GM12878 (cell line): Measurements from ENCODE around the gene MBD3L2. TPM values are rescaled to one million over a fixed set of nuclear protein-coding genes. Genes with fewer than 3 reads are reported as not detected.
A peak's percentile ranks its signal among the peaks of the same experiment; 100 is the strongest.

ENCODE experiments used
- ATAC-seq: fragments of 200-7000 bp; cut with Tn5 transposase; 3 replicates; pipeline ENCODE4 v1.9.1; 2020; ENCODE audit warnings: mild to moderate bottlenecking, moderate library complexity
- BruUV-seq: library from RNA; stranded (reverse); fragments of 400-500 nt; replicated peaks from 2 replicates; lab custom pipeline; 2021; lab: Mats Ljungman, UMichigan
- CTCF ChIA-PET: fragments of 300-600 bp; sonication (Branson Sonifier 250); formaldehyde crosslinking; extraction: SDS; loops from one replicate; lab custom pipeline; 2021; ENCODE audit warnings: inconsistent platforms; lab: Yijun Ruan, JAX
- POLR2A ChIA-PET: fragments of 350-600 bp; formaldehyde crosslinking; extraction: SDS; loops from one replicate; lab custom pipeline; 2021; ENCODE audit warnings: inconsistent platforms; lab: Charles Lee
- RAD21 ChIA-PET: fragments of 300-600 bp; sonication (Branson Sonifier 250); formaldehyde crosslinking; loops from one replicate; lab custom pipeline; 2023; ENCODE audit warnings: antibody characterized with exemption; ENCODE audit not compliant: unreplicated experiment; lab: Charles Lee
- SMC1A ChIA-PET: fragments of 300-600 bp; sonication (Branson Sonifier 250); formaldehyde crosslinking; loops from one replicate; lab custom pipeline; 2023; ENCODE audit not compliant: unreplicated experiment, uncharacterized antibody; lab: Charles Lee
- DNase-seq: peaks from one replicate; pipeline ENCODE4 v3.0.0-alpha.2; 2011; ENCODE audit warnings: low read depth, low spot score
- FAIRE-seq: peaks from 3 replicates; lab custom pipeline; 2011; peaks lifted over from hg19 to GRCh38; lab: Jason Lieb, UNC
- H2AFZ ChIP-seq: 2 replicates; pipeline ENCODE4 v1.6.0; 2011; ENCODE audit warnings: low read depth, low read length, control low read depth; ENCODE audit not compliant: control insufficient read depth
- H3K27ac ChIP-seq: 2 replicates; pipeline ENCODE4 v1.5.1; 2011; ENCODE audit warnings: control low read depth; ENCODE audit not compliant: control insufficient read depth, insufficient read depth
- H3K27me3 ChIP-seq, 2 experiments: replicated peaks in 1 of 2; 2 replicates each; pipeline versions ENCODE4 v1.6.0 to v1.6.1; 2011; ENCODE audit warnings: low read length in 1 of 2; ENCODE audit not compliant: control insufficient read depth in 2 of 2, insufficient read depth in 2 of 2
- H3K36me3 ChIP-seq, 2 experiments: 2 replicates each; pipeline ENCODE4 v1.5.1; 2011; ENCODE audit warnings: low read length in 1 of 2; ENCODE audit not compliant: control insufficient read depth in 2 of 2, insufficient read depth in 2 of 2
- H3K4me1 ChIP-seq: 2 replicates; pipeline ENCODE4 v1.6.1; 2011; ENCODE audit warnings: mild to moderate bottlenecking, low read length, moderate library complexity, mixed read lengths; ENCODE audit not compliant: control insufficient read depth, insufficient read depth
- H3K4me2 ChIP-seq: 2 replicates; pipeline ENCODE4 v1.6.0; 2011; ENCODE audit warnings: control low read depth; ENCODE audit not compliant: control insufficient read depth, insufficient read depth
- H3K4me3 ChIP-seq: fragments of 200-600 bp; sonication (generic); 2 replicates; pipeline ENCODE4 v1.5.1; 2016
- H3K79me2 ChIP-seq: 2 replicates; pipeline ENCODE4 v1.6.0; 2011; ENCODE audit warnings: low read length; ENCODE audit not compliant: control insufficient read depth, insufficient read depth
- H3K9ac ChIP-seq: 2 replicates; pipeline ENCODE4 v1.8.0; 2011; ENCODE audit warnings: low read length, control low read depth, mixed read lengths; ENCODE audit not compliant: control insufficient read depth, insufficient read depth
- H3K9me3 ChIP-seq: replicated peaks from 3 replicates; pipeline ENCODE4 v1.5.1; 2011; ENCODE audit warnings: mild to moderate bottlenecking, low read length; ENCODE audit not compliant: control insufficient read depth, insufficient read depth
- H4K20me1 ChIP-seq: 2 replicates; pipeline ENCODE4 v1.6.0; 2011; ENCODE audit not compliant: control insufficient read depth, insufficient read depth
- HDAC6 ChIP-seq: fragments of 200-600 bp; sonication (generic); IDR thresholded peaks from one replicate; pipeline ENCODE4 v1.8.0; 2017; ENCODE audit warnings: antibody characterized with exemption; ENCODE audit not compliant: unreplicated experiment
- MEF2B ChIP-seq: fragments of 450-650 bp; IDR thresholded peaks from 2 replicates; pipeline ENCODE4 v1.6.1; 2018; ENCODE audit warnings: mild to moderate bottlenecking, moderate library complexity; ENCODE audit not compliant: partially characterized antibody, poor library complexity, severe bottlenecking
- NFIC ChIP-seq: IDR thresholded peaks from 2 replicates; pipeline ENCODE4 v1.6.1; 2012; ENCODE audit warnings: low read depth, mild to moderate bottlenecking, inconsistent platforms, low read length, moderate library complexity
- POU2F2 ChIP-seq: IDR thresholded peaks from 3 replicates; pipeline ENCODE4 v1.6.1; 2011; ENCODE audit warnings: low read depth, mild to moderate bottlenecking, low read length, borderline replicate concordance
- RFX5 ChIP-seq: IDR thresholded peaks from 2 replicates; pipeline ENCODE4 v1.6.1; 2011; ENCODE audit warnings: low read depth, low read length, improper control_type of control experiment
- SMC3 ChIP-seq: IDR thresholded peaks from 2 replicates; pipeline ENCODE4 v1.6.1; 2011; ENCODE audit warnings: low read length, improper control_type of control experiment, borderline replicate concordance
- SUPT20H ChIP-seq: IDR thresholded peaks from 2 replicates; pipeline ENCODE4 v1.6.1; 2011; ENCODE audit warnings: low read depth, mild to moderate bottlenecking, low read length, moderate library complexity, borderline replicate concordance; ENCODE audit not compliant: control insufficient read depth
- TCF3 ChIP-seq: IDR thresholded peaks from 2 replicates; pipeline ENCODE4 v1.6.1; 2012; ENCODE audit warnings: low read depth, mild to moderate bottlenecking, low read length, borderline replicate concordance; ENCODE audit not compliant: insufficient read depth
- ZNF217 ChIP-seq: fragments of 450-650 bp; IDR thresholded peaks from 2 replicates; pipeline ENCODE4 v1.6.1; 2017; ENCODE audit warnings: antibody characterized with exemption, mild to moderate bottlenecking
- WGBS: methylation state at CpG from one replicate; pipeline ENCODE4 v1.1.6; 2016; ENCODE audit warnings: low lambda C conversion rate; ENCODE audit not compliant: insufficient replicate concordance, insufficient coverage; ENCODE audit errors: missing lambda C conversion rate; 5-methylcytosine and 5-hydroxymethylcytosine counted together
- in situ Hi-C: fragments of 300-500 bp; cut with MboI; formaldehyde crosslinking; loops from 9 replicates; pipeline ENCODE4 v1.14.3; 2018; ENCODE audit warnings: mixed read lengths
- intact Hi-C: fragments of 100-400 bp; cut with micrococcal nuclease; formaldehyde crosslinking; loops from one replicate; pipeline ENCODE4 v1.14.2; 2022; ENCODE audit not compliant: unreplicated experiment
- polyA plus RNA-seq, 11 experiments: library from polyadenylated mRNA; depleted of rRNA in 4 of 11; unstranded in 6 of 11; stranded (reverse) in 5 of 11; fragments of >200 nt; fragmentation: Nextera tagmentation in 4 of 11; fragmentation: Illumina TruSeq in 1 of 11; extraction: Ambion mirVana in 4 of 11; extraction: Trizol in 1 of 11; gene quantifications; 1 replicate in 1 of 11; 2 replicates in 10 of 11; pipeline versions ENCODE4 v1.2.1 to v1.2.3, GENCODE V29; 2011 to 2016; ENCODE audit warnings: inconsistent platforms in 2 of 11, missing spikeins in 2 of 11, low read depth in 1 of 11
- total RNA-seq, 4 experiments: library from RNA; depleted of rRNA in 3 of 4; stranded (reverse); fragments of >200 nt in 3 of 4; fragmentation: Illumina TruSeq in 1 of 4; extraction: Trizol in 1 of 4; gene quantifications; 2 replicates each; pipeline versions ENCODE4 v1.2.1 to v1.2.3, GENCODE V29; 2013 to 2021
- TF ChIP-seq, protein P1 (sequence below): IDR thresholded peaks from 2 replicates; pipeline ENCODE4 v1.6.1; 2011; ENCODE audit warnings: borderline replicate concordance, low read depth, mild to moderate bottlenecking, moderate library complexity, mixed read lengths, low read length; ENCODE audit not compliant: insufficient read depth; ENCODE audit errors: extremely low read length
- TF ChIP-seq, protein P2 (sequence below): fragments of 450-650 bp; conservative IDR thresholded peaks from 2 replicates; pipeline ENCODE4 v1.6.1; 2017; ENCODE audit warnings: mild to moderate bottlenecking, moderate library complexity

MBD3L2 gene
- total and polyA plus RNA-seq, 10 of the 15 experiments (the other 5 are each of a cell fraction or from before 2014, with no cell fraction given), result not detected

DNA sequence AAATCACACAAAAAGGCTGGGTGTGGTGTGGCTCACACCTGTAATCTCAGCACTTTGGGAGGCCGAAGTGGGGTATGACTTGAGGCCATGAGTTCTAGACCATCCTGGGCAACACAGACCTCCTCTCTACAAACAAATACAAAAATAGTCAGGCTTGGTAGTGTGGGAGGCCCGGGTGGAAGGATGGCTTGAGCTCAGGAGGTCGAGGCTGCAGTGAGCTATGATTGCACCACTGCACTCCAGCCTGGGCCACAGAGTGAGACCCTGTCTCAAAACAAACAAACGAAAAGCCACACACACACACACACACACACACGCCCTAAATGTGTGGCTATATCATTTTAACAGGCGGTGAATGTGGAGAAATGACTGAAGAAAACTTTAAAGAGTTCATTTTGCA lies 19.5 kb downstream of the MBD3L2 start:
- ATAC-seq (no peak), FAIRE-seq (no peak), DNase-seq (no peak)
- Histone ChIP-seq H2AFZ (peak overlapping the region; percentile 86), H3K79me2 (peaks cover 12% of the 10 kb centered on the region), H4K20me1 (no peaks in the 10 kb centered on the region), H3K36me3 (peaks cover 6 to 12% of the 10 kb centered on the region in 2 experiments), H3K4me2 (peak overlapping the region; percentile 69; the same call in 1 of the 2 replicates), H3K4me3 (peak overlapping the region; percentile 14; the same call in 1 of the 2 replicates), H3K4me1 (no peaks in the 10 kb centered on the region), H3K9me3 (peaks cover 3% of the 10 kb centered on the region; the same call in 2 of the 3 replicates), H3K27ac (no peak overlapping the region), H3K9ac (no peak overlapping the region), H3K27me3 (no peaks in the 10 kb centered on the region)
- intact Hi-C loops, result no loop called here
- no TSS peak for BruUV-seq
- TF ChIP-seq HDAC6, result no peak
- TF ChIP-seq, protein P1, sequence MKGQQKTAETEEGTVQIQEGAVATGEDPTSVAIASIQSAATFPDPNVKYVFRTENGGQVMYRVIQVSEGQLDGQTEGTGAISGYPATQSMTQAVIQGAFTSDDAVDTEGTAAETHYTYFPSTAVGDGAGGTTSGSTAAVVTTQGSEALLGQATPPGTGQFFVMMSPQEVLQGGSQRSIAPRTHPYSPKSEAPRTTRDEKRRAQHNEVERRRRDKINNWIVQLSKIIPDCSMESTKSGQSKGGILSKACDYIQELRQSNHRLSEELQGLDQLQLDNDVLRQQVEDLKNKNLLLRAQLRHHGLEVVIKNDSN, result no peak
- no peak for TF ChIP-seq ZNF217
- TF ChIP-seq RFX5, result no peak
- TF ChIP-seq SUPT20H, result no peak
- no peak for TF ChIP-seq SMC3
- no peak for TF ChIP-seq MEF2B
- TF ChIP-seq TCF3, result no peak
- TF ChIP-seq, protein P2, sequence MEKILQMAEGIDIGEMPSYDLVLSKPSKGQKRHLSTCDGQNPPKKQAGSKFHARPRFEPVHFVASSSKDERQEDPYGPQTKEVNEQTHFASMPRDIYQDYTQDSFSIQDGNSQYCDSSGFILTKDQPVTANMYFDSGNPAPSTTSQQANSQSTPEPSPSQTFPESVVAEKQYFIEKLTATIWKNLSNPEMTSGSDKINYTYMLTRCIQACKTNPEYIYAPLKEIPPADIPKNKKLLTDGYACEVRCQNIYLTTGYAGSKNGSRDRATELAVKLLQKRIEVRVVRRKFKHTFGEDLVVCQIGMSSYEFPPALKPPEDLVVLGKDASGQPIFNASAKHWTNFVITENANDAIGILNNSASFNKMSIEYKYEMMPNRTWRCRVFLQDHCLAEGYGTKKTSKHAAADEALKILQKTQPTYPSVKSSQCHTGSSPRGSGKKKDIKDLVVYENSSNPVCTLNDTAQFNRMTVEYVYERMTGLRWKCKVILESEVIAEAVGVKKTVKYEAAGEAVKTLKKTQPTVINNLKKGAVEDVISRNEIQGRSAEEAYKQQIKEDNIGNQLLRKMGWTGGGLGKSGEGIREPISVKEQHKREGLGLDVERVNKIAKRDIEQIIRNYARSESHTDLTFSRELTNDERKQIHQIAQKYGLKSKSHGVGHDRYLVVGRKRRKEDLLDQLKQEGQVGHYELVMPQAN, result no peak
- no peak for TF ChIP-seq POU2F2
- no peak for TF ChIP-seq NFIC
- CTCF ChIA-PET, result interaction anchor here (1.0 to 2.5 kb wide), 9 partner anchors 13 to 329 kb away, joined by 3 to 6 read pairs (median 4); no protein-coding TSS in a partner anchor
- in situ Hi-C loops, result no loop called here
- 34% methylated on average over 6 of the region's 6 CpGs for WGBS
- POLR2A ChIA-PET, result interaction anchor here (0.6 to 1.9 kb wide), 10 partner anchors 17 to 264 kb away, joined by 3 to 14 read pairs (median 4); no protein-coding TSS in a partner anchor
- RAD21 ChIA-PET, result interaction anchor here (0.8 to 2.3 kb wide), 13 partner anchors 31 to 312 kb away, joined by 3 to 15 read pairs (median 5); partner anchors contain the start of gene ARHGEF18
- SMC1A ChIA-PET, result interaction anchor here (0.8 to 2.8 kb wide), 9 partner anchors 29 to 707 kb away, joined by 3 to 13 read pairs (median 4); partner anchors contain the start of genes ALKBH7 and CLPP
